C4-2B (cell line): ENCODE results near the gene PRRC2B.

ENCODE experiments used
- H3K27ac ChIP-seq: fragments of 450-650 bp; 2 replicates; pipeline ENCODE4 v1.5.1; 2017
- CTCF ChIP-seq: fragments of 450-650 bp; conservative IDR thresholded peaks from 2 replicates; pipeline ENCODE4 v1.5.1; 2017; ENCODE audit warnings: mild to moderate bottlenecking
- ZFX ChIP-seq: fragments of 450-650 bp; IDR thresholded peaks from 2 replicates; pipeline ENCODE4 v1.6.1; 2017

The PRRC2B gene

GRCh38 chr9:131481441-131482342 lies 87.8 kb downstream of the PRRC2B start:
- TF ChIP-seq ZFX (no peak), CTCF (no peak)
- H3K27ac ChIP-seq, result peak overlapping the region; percentile 3; the same call in 1 of the 2 replicates

- no peak overlapping the region for H3K27ac ChIP-seq
- TF ChIP-seq ZFX, result no peak
- TF ChIP-seq CTCF, result no peak
These were observed 88.6 kb downstream of the PRRC2B start for GRCh38 chr9:131482343-131483006.

GRCh38 chr9:131483319-131484050 lies 89.6 kb downstream of the PRRC2B start:
- TF ChIP-seq CTCF, result no peak
- TF ChIP-seq ZFX, result no peak

GRCh38 chr9:131484051-131484445 lies 90.2 kb downstream of the PRRC2B start:
- no peak overlapping the region for H3K27ac ChIP-seq
- TF ChIP-seq CTCF (no peak), ZFX (no peak)

More at GRCh38 chr9:131483319-131484050, 89.6 kb downstream of the PRRC2B start:
- no peak overlapping the region for H3K27ac ChIP-seq

GRCh38 chr9:131484560-131485185 lies 90.8 kb downstream of the PRRC2B start:
- H3K27ac ChIP-seq, result no peak overlapping the region
- TF ChIP-seq CTCF (no peak), ZFX (no peak)

GRCh38 chr9:131485206-131485605 lies 91.3 kb downstream of the PRRC2B start:
- TF ChIP-seq ZFX (no peak), CTCF (no peak)
- H3K27ac ChIP-seq, result no peak overlapping the region
